ENCODE data around the gene WNT8A. TPM values are rescaled to one million over a fixed set of nuclear protein-coding genes. Genes with fewer than 3 reads are reported as not detected.

The WNT8A gene
- total RNA-seq, 1 experiment from 2014 or later, result not detected

DNA sequence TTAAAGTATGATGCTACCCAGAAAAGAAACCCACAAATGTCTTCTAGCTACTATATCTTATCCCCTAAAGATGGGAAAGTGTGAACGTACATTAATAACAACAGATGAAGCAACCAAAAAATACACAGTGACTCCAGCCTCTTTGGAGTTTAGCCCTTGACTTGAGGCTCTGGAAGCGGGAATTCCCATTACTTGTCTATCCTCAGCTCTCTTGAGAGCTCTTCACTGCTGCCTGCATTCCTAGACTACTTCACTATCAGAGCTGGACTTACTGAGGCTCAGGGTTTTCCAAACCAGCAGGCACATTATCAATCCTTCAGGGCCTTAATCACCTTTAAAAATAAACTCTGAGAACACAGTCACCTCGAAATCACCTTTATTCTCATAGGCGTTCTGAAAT is 56.4 kb downstream of the WNT8A start:
- no peak for DNase-seq (ENCODE audit: low read depth)

Other genes with a start within 250 kb of the WNT8A start
- not detected in 2 replicates for gene MYOT, start 216.2 kb upstream of the WNT8A start, total RNA-seq (2014; rRNA removed; shearing (Covaris generic))
- gene PKD2L2, start 194.6 kb upstream of the WNT8A start, total RNA-seq (2014; rRNA removed; shearing (Covaris generic)), result not detected in 2 replicates
- 6.2 and 6.4 TPM in 2 replicates for gene FAM13B, start 51.0 kb upstream of the WNT8A start, total RNA-seq (2014; rRNA removed; shearing (Covaris generic))
- 0.29 and 0.36 TPM in 2 replicates for gene NME5, start 55.4 kb downstream of the WNT8A start, total RNA-seq (2014; rRNA removed; shearing (Covaris generic))
- gene BRD8, start 94.6 kb downstream of the WNT8A start, total RNA-seq (2014; rRNA removed; shearing (Covaris generic)), result 34.3 and 48.4 TPM in 2 replicates
- gene KIF20A, start 95.1 kb downstream of the WNT8A start, total RNA-seq (2014; rRNA removed; shearing (Covaris generic)), result 161 and 183 TPM in 2 replicates
- 26.2 and 35.2 TPM in 2 replicates for gene CDC23, start 129.3 kb downstream of the WNT8A start, total RNA-seq (2014; rRNA removed; shearing (Covaris generic))
- gene GFRA3, start 190.6 kb downstream of the WNT8A start, total RNA-seq (2014; rRNA removed; shearing (Covaris generic)), result not detected in 2 replicates
- 24.4 and 28.3 TPM in 2 replicates for gene CDC25C, start 247.8 kb downstream of the WNT8A start, total RNA-seq (2014; rRNA removed; shearing (Covaris generic))